SHP77 (cell line): ENCODE measurements around the gene PAX5.

Experiments
- DNase-seq, 2 experiments: peaks; one replicate each; lab custom pipeline; 2025; lab: John Stamatoyannopoulos, UW

Gene PAX5

GRCh38 chr9:37037503-37038301 lies 3.6 kb upstream of the PAX5 start:
- DNase-seq: no peak

GRCh38 chr9:37036776-37037502 lies 2.9 kb upstream of the PAX5 start:
- DNase-seq: no peak

- no peak for DNase-seq
These were observed 2.3 kb upstream of the PAX5 start for GRCh38 chr9:37036371-37036775.

- no peak for DNase-seq
These were observed 1.7 kb upstream of the PAX5 start for GRCh38 chr9:37035648-37036370.

GRCh38 chr9:37034938-37035647 lies 1.0 kb upstream of the PAX5 start:
- DNase-seq: no peak

GRCh38 chr9:37034305-37034937 lies 353 bp upstream of the PAX5 start:
- no peak for DNase-seq

GRCh38 chr9:37033141-37033540 lies 927 bp downstream of the PAX5 start:
- DNase-seq: no peak

GRCh38 chr9:37032713-37033112 lies 1.4 kb downstream of the PAX5 start:
- DNase-seq: no peak

GRCh38 chr9:37031902-37032301 lies 2.2 kb downstream of the PAX5 start:
- DNase-seq: no peak

- no peak for DNase-seq
These were observed 3.0 kb downstream of the PAX5 start for GRCh38 chr9:37031081-37031480.

- no peak for DNase-seq
These were observed 3.5 kb downstream of the PAX5 start for GRCh38 chr9:37030611-37030939.

GRCh38 chr9:37029776-37030610 lies 4.1 kb downstream of the PAX5 start:
- no peak for DNase-seq

- no peak for DNase-seq
These were observed 4.7 kb downstream of the PAX5 start for GRCh38 chr9:37029304-37029775.

GRCh38 chr9:37028420-37029031 lies 5.5 kb downstream of the PAX5 start:
- no peak for DNase-seq

- peak; percentile 88 to 89 for DNase-seq
These were observed 6.3 kb downstream of the PAX5 start for GRCh38 chr9:37027582-37028419.

- DNase-seq: no peak
These were observed 7.0 kb downstream of the PAX5 start for GRCh38 chr9:37026931-37027581.

GRCh38 chr9:37026113-37026930 lies 7.7 kb downstream of the PAX5 start:
- DNase-seq: no peak

- DNase-seq: no peak
These were observed 8.3 kb downstream of the PAX5 start for GRCh38 chr9:37025823-37026112.
